HEK293 (cell line): Measurements from ENCODE around the gene DHFR.

Experiments used
- CTCF ChIA-PET: fragments of 350-600 bp; formaldehyde crosslinking; extraction: SDS; loops from one replicate; lab custom pipeline; 2021; ENCODE audit warnings: antibody characterized with exemption; lab: Yijun Ruan, JAX
- POLR2A ChIA-PET: fragments of 300-600 bp; formaldehyde crosslinking; extraction: SDS; loops from one replicate; lab custom pipeline; 2020; ENCODE audit warnings: antibody characterized with exemption, inconsistent platforms; lab: Yijun Ruan, JAX
- H3K27ac ChIP-seq: fragments of 200-500 bp; sonication (Bioruptor generic); 2 replicates; pipeline ENCODE4 v1.5.1; 2014; ENCODE audit warnings: low read depth, low read length, control low read depth, inconsistent platforms; ENCODE audit errors: extremely low read depth
- H3K36me3 ChIP-seq, 2 experiments: fragments of 200-500 bp in 1 of 2; sonication (Bioruptor generic) in 1 of 2; 1 replicate in 1 of 2; 2 replicates in 1 of 2; pipeline ENCODE4 v1.5.1; 2014 to 2017; ENCODE audit warnings: inconsistent platforms in 2 of 2, low read length in 2 of 2; ENCODE audit not compliant: control insufficient read depth in 2 of 2, insufficient read depth in 1 of 2
- H3K4me1 ChIP-seq: fragments of 200-500 bp; sonication (Bioruptor generic); 2 replicates; pipeline ENCODE4 v1.5.1; 2014; ENCODE audit warnings: mild to moderate bottlenecking, low read length, inconsistent platforms; ENCODE audit not compliant: control insufficient read depth, insufficient read depth
- H3K4me3 ChIP-seq: 2 replicates; pipeline ENCODE4 v1.5.1; 2011; ENCODE audit warnings: low read depth, mild to moderate bottlenecking, control low read depth, low read length, moderate library complexity
- H3K9me3 ChIP-seq: fragments of 200-500 bp; sonication (Bioruptor generic); 2 replicates; pipeline ENCODE4 v1.5.1; 2014; ENCODE audit warnings: low read depth, low read length, inconsistent platforms; ENCODE audit not compliant: control insufficient read depth, insufficient read depth
- BCL11A ChIP-seq: fragments of 450-650 bp; formaldehyde crosslinking; IDR thresholded peaks from 2 replicates; pipeline ENCODE4 v1.5.1; 2016; ENCODE audit warnings: low read depth, missing biosample characterization, missing genetic modification characterization
- EGR2 ChIP-seq: fragments of 450-650 bp; formaldehyde crosslinking; IDR thresholded peaks from 2 replicates; pipeline ENCODE4 v1.5.1; 2016; ENCODE audit warnings: low read depth, missing biosample characterization, missing genetic modification characterization
- GFI1B ChIP-seq: fragments of 450-650 bp; formaldehyde crosslinking; IDR thresholded peaks from 2 replicates; pipeline ENCODE4 v1.5.1; 2016; ENCODE audit warnings: missing biosample characterization, missing genetic modification characterization
- GLI4 ChIP-seq: fragments of 450-650 bp; formaldehyde crosslinking; IDR thresholded peaks from 2 replicates; pipeline ENCODE4 v1.5.1; 2016; ENCODE audit warnings: missing biosample characterization, missing genetic modification characterization
- HOXA7 ChIP-seq: sonication (generic); formaldehyde crosslinking; IDR thresholded peaks from 2 replicates; pipeline ENCODE4 v1.8.1; 2022; ENCODE audit warnings: missing genetic modification reagents, borderline replicate concordance
- OVOL3 ChIP-seq: fragments of 450-650 bp; formaldehyde crosslinking; IDR thresholded peaks from 2 replicates; pipeline ENCODE4 v1.5.1; 2016; ENCODE audit warnings: missing biosample characterization, missing genetic modification characterization
- PBX3 ChIP-seq: sonication (generic); formaldehyde crosslinking; IDR thresholded peaks from 2 replicates; pipeline ENCODE4 v1.8.1; 2022; ENCODE audit warnings: mild to moderate bottlenecking, moderate library complexity, missing genetic modification reagents
- PRDM6 ChIP-seq: fragments of 450-650 bp; formaldehyde crosslinking; IDR thresholded peaks from 2 replicates; pipeline ENCODE4 v1.5.1; 2017; ENCODE audit warnings: missing biosample characterization, missing genetic modification characterization
- ZBTB1 ChIP-seq: fragments of 450-650 bp; formaldehyde crosslinking; IDR thresholded peaks from 2 replicates; pipeline ENCODE4 v1.5.1; 2016; ENCODE audit warnings: missing biosample characterization, missing genetic modification characterization
- ZBTB17 ChIP-seq: fragments of 450-650 bp; formaldehyde crosslinking; IDR thresholded peaks from 2 replicates; pipeline ENCODE4 v1.5.1; 2016; ENCODE audit warnings: missing biosample characterization, missing genetic modification characterization
- ZBTB44 ChIP-seq: fragments of 450-650 bp; IDR thresholded peaks from 2 replicates; pipeline ENCODE4 v1.5.1; 2018; ENCODE audit warnings: missing biosample characterization, mild to moderate bottlenecking, missing genetic modification characterization
- ZBTB48 ChIP-seq: fragments of 450-650 bp; formaldehyde crosslinking; IDR thresholded peaks from 2 replicates; pipeline ENCODE4 v1.5.1; 2016; ENCODE audit warnings: missing biosample characterization, missing genetic modification characterization
- ZBTB8A ChIP-seq: fragments of 450-650 bp; formaldehyde crosslinking; IDR thresholded peaks from 2 replicates; pipeline ENCODE4 v1.5.1; 2016; ENCODE audit warnings: missing biosample characterization, missing genetic modification characterization
- ZFHX2 ChIP-seq: fragments of 450-650 bp; formaldehyde crosslinking; conservative IDR thresholded peaks from 2 replicates; pipeline ENCODE4 v1.5.1; 2016; ENCODE audit warnings: missing biosample characterization, missing genetic modification characterization
- ZNF114 ChIP-seq: fragments of 450-650 bp; formaldehyde crosslinking; IDR thresholded peaks from 2 replicates; pipeline ENCODE4 v1.5.0; 2017; ENCODE audit warnings: missing biosample characterization, missing genetic modification characterization
- ZNF133 ChIP-seq: fragments of 450-650 bp; formaldehyde crosslinking; IDR thresholded peaks from 2 replicates; pipeline ENCODE4 v1.5.1; 2016; ENCODE audit warnings: missing biosample characterization, missing genetic modification characterization
- ZNF138 ChIP-seq: fragments of 450-650 bp; formaldehyde crosslinking; IDR thresholded peaks from 2 replicates; pipeline ENCODE4 v1.5.1; 2016; ENCODE audit warnings: missing biosample characterization, missing genetic modification characterization, borderline replicate concordance
- ZNF175 ChIP-seq: fragments of 450-650 bp; formaldehyde crosslinking; IDR thresholded peaks from 2 replicates; pipeline ENCODE4 v1.5.1; 2016; ENCODE audit warnings: missing biosample characterization, missing genetic modification characterization
- ZNF184 ChIP-seq: fragments of 450-650 bp; IDR thresholded peaks from 2 replicates; pipeline ENCODE4 v1.5.1; 2018; ENCODE audit warnings: missing biosample characterization, mild to moderate bottlenecking, missing genetic modification characterization
- ZNF223 ChIP-seq: fragments of 450-650 bp; formaldehyde crosslinking; IDR thresholded peaks from 2 replicates; pipeline ENCODE4 v1.5.1; 2016; ENCODE audit warnings: missing biosample characterization, missing genetic modification characterization
- ZNF341 ChIP-seq: fragments of 450-650 bp; formaldehyde crosslinking; IDR thresholded peaks from 2 replicates; pipeline ENCODE4; 2016; ENCODE audit warnings: low read depth, missing biosample characterization, missing genetic modification characterization
- ZNF354C ChIP-seq: fragments of 450-650 bp; formaldehyde crosslinking; IDR thresholded peaks from 2 replicates; pipeline ENCODE4 v1.5.1; 2016; ENCODE audit warnings: missing biosample characterization, missing genetic modification characterization, low read depth, borderline replicate concordance
- ZNF394 ChIP-seq: fragments of 450-650 bp; formaldehyde crosslinking; IDR thresholded peaks from 2 replicates; pipeline ENCODE4 v1.5.1; 2016; ENCODE audit warnings: missing biosample characterization, missing genetic modification characterization, mild to moderate bottlenecking, moderate library complexity, borderline replicate concordance
- ZNF404 ChIP-seq: fragments of 450-650 bp; formaldehyde crosslinking; IDR thresholded peaks from 2 replicates; pipeline ENCODE4 v1.5.1; 2017; ENCODE audit warnings: missing biosample characterization, missing genetic modification characterization
- ZNF473 ChIP-seq: fragments of 450-650 bp; formaldehyde crosslinking; IDR thresholded peaks from 2 replicates; pipeline ENCODE4 v1.5.1; 2017; ENCODE audit warnings: missing biosample characterization, missing genetic modification characterization
- ZNF521 ChIP-seq: fragments of 450-650 bp; formaldehyde crosslinking; IDR thresholded peaks from 2 replicates; pipeline ENCODE4 v1.5.1; 2017; ENCODE audit warnings: missing biosample characterization, mild to moderate bottlenecking, missing genetic modification characterization
- ZNF548 ChIP-seq: fragments of 450-650 bp; formaldehyde crosslinking; IDR thresholded peaks from 2 replicates; pipeline ENCODE4 v1.5.1; 2016; ENCODE audit warnings: missing biosample characterization, missing genetic modification characterization
- ZNF555 ChIP-seq: fragments of 450-650 bp; formaldehyde crosslinking; conservative IDR thresholded peaks from 2 replicates; pipeline ENCODE4 v1.5.1; 2017; ENCODE audit warnings: missing biosample characterization, mild to moderate bottlenecking, missing genetic modification characterization, inconsistent platforms
- ZNF558 ChIP-seq: fragments of 450-650 bp; formaldehyde crosslinking; IDR thresholded peaks from 2 replicates; pipeline ENCODE4 v1.5.1; 2016; ENCODE audit warnings: missing biosample characterization, missing genetic modification characterization
- ZNF600 ChIP-seq: fragments of 450-650 bp; formaldehyde crosslinking; IDR thresholded peaks from 2 replicates; pipeline ENCODE4 v1.5.1; 2016; ENCODE audit warnings: missing biosample characterization, missing genetic modification characterization
- ZNF626 ChIP-seq: fragments of 450-650 bp; sonication (Bioruptor Pico); formaldehyde crosslinking; IDR thresholded peaks from 2 replicates; pipeline ENCODE4 v1.5.1; 2018; ENCODE audit warnings: missing biosample characterization, missing genetic modification characterization, inconsistent platforms
- ZNF645 ChIP-seq: fragments of 450-650 bp; formaldehyde crosslinking; IDR thresholded peaks from 2 replicates; pipeline ENCODE4; 2016; ENCODE audit warnings: missing biosample characterization, missing genetic modification characterization
- ZNF785 ChIP-seq: fragments of 450-650 bp; formaldehyde crosslinking; IDR thresholded peaks from 2 replicates; pipeline ENCODE4 v1.5.1; 2016; ENCODE audit warnings: missing biosample characterization, missing genetic modification characterization
- ZSCAN5A ChIP-seq: fragments of 450-650 bp; formaldehyde crosslinking; IDR thresholded peaks from 2 replicates; pipeline ENCODE4 v1.5.1; 2016; ENCODE audit warnings: missing biosample characterization, missing genetic modification characterization

Gene DHFR

GRCh38 chr5:80644900-80645299, 9.9 kb downstream of the DHFR start (continued):
- TF ChIP-seq OVOL3 (tag by site-specific recombination) (no peak), ZBTB17 (tag by site-specific recombination) (no peak), ZNF626 (no peak), GLI4 (tag by site-specific recombination) (no peak), EGR2 (no peak), ZNF548 (no peak), GFI1B (tag by site-specific recombination) (peak; percentile 77; the same call in 1 of the 2 replicates), ZNF184 (tag by site-specific recombination) (no peak), ZBTB48 (tag by site-specific recombination) (peak; percentile 57; the same call in 1 of the 2 replicates), ZBTB44 (peak; percentile 47; the same call in 1 of the 2 replicates), ZNF555 (tag by site-specific recombination) (no peak), PRDM6 (peak; percentile 61), ZNF354C (tag by site-specific recombination) (no peak), ZNF785 (tag by site-specific recombination) (no peak), ZNF645 (no peak), ZNF341 (tag by site-specific recombination) (peak; percentile 20; the same call in 1 of the 2 replicates), ZNF114 (tag by site-specific recombination) (no peak), ZNF473 (tag by site-specific recombination) (no peak), ZNF558 (tag by site-specific recombination) (no peak), ZNF175 (no peak), ZNF600 (no peak), ZNF133 (no peak), ZBTB1 (no peak)
- TF ChIP-seq, all 188 proteins: peak for 10

GRCh38 chr5:80641353-80641752, 13.4 kb downstream of the DHFR start:
- Histone ChIP-seq H3K4me1 (peaks cover 10% of the 10 kb centered on the region), H3K27ac (no peak overlapping the region), H3K9me3 (no peaks in the 10 kb centered on the region), H3K4me3 (no peak overlapping the region), H3K36me3 (peaks cover 68 to 83% of the 10 kb centered on the region in 2 experiments)
- POLR2A ChIA-PET: interaction anchor here (1.4 kb wide), 1 partner anchor 13 kb away, joined by 5 read pairs; the partner anchor contains the start of gene MSH3
- CTCF ChIA-PET: interaction anchor here (1.2 kb wide), 1 partner anchor 10 kb away, joined by 3 read pairs; no protein-coding TSS in a partner anchor
- no peak for TF ChIP-seq BCL11A (tag by site-specific recombination)
- no peak for TF ChIP-seq ZBTB8A (tag by site-specific recombination)
- no peak for TF ChIP-seq ZNF521
- TF ChIP-seq ZFHX2 (tag by site-specific recombination): no peak
- TF ChIP-seq PBX3: no peak
- no peak for TF ChIP-seq ZNF223 (tag by site-specific recombination)
- TF ChIP-seq ZNF404 (tag by site-specific recombination): no peak
- TF ChIP-seq ZSCAN5A: no peak
- TF ChIP-seq ZNF394: no peak
- TF ChIP-seq ZNF138: no peak
- TF ChIP-seq ZBTB17 (tag by site-specific recombination): no peak
- no peak for TF ChIP-seq HOXA7 (CRISPR knock-in tag)
- no peak for TF ChIP-seq ZNF354C (tag by site-specific recombination)
